ENCODE results near the gene RAB27A. TPM values are rescaled to one million over a fixed set of nuclear protein-coding genes. Genes with fewer than 3 reads are reported as not detected.

Gene RAB27A
- polyA plus RNA-seq, 1 donor: 21.0 TPM

Other genes starting within 250 kb of the RAB27A start
- gene RSL24D1, start 92.9 kb downstream of the RAB27A start, polyA plus RNA-seq (ENCODE audit: insufficient read length): 124 TPM
- gene PIGBOS1, start 29.3 kb upstream of the RAB27A start, polyA plus RNA-seq (ENCODE audit: insufficient read length): 16.2 TPM
- gene PIGB, start 29.4 kb upstream of the RAB27A start, polyA plus RNA-seq (ENCODE audit: insufficient read length): 30.8 TPM
- gene CCPG1, start 118.5 kb upstream of the RAB27A start, polyA plus RNA-seq (ENCODE audit: insufficient read length): 58.2 TPM
- gene PIERCE2, start 118.7 kb upstream of the RAB27A start, polyA plus RNA-seq (ENCODE audit: insufficient read length): 6.6 TPM
- gene DNAAF4, start 218.4 kb upstream of the RAB27A start, polyA plus RNA-seq (ENCODE audit: insufficient read length): 15.4 TPM